Peyer's patch (tissue), 4 donors: Measurements from ENCODE around the gene EIF3D. TPM values are rescaled to one million over a fixed set of nuclear protein-coding genes. Genes with fewer than 3 reads are reported as not detected.

ENCODE experiments used
- DNase-seq, 3 donors: peaks; one replicate each; pipeline ENCODE4 v3.0.0-alpha.2; 2017 to 2019
- H3K27ac ChIP-seq, 4 donors: fragments of 200-600 bp; sonication (generic); one replicate each; pipeline ENCODE4 v1.5.1; 2016 to 2019
- H3K27me3 ChIP-seq, 2 donors: fragments of 200-600 bp; sonication (generic); one replicate each; pipeline ENCODE4 v1.5.1; 2019
- H3K36me3 ChIP-seq, 3 donors: fragments of 200-600 bp; sonication (generic); one replicate each; pipeline ENCODE4 v1.5.1; 2016 to 2019
- H3K4me1 ChIP-seq, 4 donors: fragments of 200-600 bp; sonication (generic); one replicate each; pipeline ENCODE4 v1.5.1; 2016 to 2019
- H3K4me3 ChIP-seq, 4 donors: fragments of 200-600 bp; sonication (generic); 1 replicate in 3 of 4; 2 replicates in 1 of 4; pipeline ENCODE4 v1.5.1; 2016 to 2019; ENCODE audit warnings: mild to moderate bottlenecking in 1 of 4
- H3K9me3 ChIP-seq, 4 donors: fragments of 200-600 bp; sonication (generic); one replicate each; pipeline ENCODE4 v1.5.1; 2016 to 2019; ENCODE audit warnings: mild to moderate bottlenecking in 1 of 4
- POLR2A ChIP-seq, 2 donors: fragments of 450-650 bp; IDR thresholded peaks; one replicate each; pipeline ENCODE4 v1.5.1; 2017; ENCODE audit warnings: antibody characterized with exemption in 2 of 2, mild to moderate bottlenecking in 2 of 2, moderate library complexity in 2 of 2
- total RNA-seq, 4 donors: library from RNA; depleted of rRNA; stranded (reverse); fragments of >200 nt; gene quantifications; one replicate each; pipeline ENCODE4 v1.1.0, GENCODE V29; 2016
- TF ChIP-seq, protein P1 (sequence below), 6 experiments: fragments of 450-650 bp in 4 of 6; fragments of 200-600 bp in 2 of 6; sonication (generic) in 1 of 6; IDR thresholded peaks; one replicate each; pipeline ENCODE4 v1.5.1; 2017 to 2019; ENCODE audit warnings: antibody characterized with exemption in 6 of 6, mild to moderate bottlenecking in 3 of 6, moderate library complexity in 1 of 6

Gene EIF3D
- total RNA-seq, 4 donors from 2014 or later: 135 to 197 (median 167) TPM

DNA sequence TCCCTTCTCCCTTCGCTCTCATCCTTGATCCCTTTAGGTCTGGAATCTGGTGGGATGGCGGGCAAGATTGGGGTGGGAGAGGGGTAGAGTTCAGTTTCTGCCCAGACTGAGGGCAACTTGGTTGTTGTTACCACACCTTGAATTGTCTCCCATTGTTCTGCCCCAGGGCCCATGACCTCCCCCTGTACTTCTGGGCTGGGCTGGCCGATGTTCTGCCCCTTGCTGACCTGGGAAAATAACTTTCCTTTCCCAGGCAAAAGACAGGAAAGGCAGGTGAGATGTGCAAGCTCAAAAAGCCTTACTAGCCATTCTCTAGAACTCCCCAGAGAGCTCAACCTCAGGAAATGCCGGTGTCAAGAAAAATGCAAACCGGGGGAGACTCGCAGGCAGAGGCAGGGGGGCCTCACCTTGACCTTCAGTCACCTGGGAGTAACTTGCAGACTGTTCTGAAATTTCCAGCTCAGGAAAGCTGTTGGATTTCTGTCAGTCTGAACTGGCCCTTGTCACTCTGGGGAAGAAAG lies 32.4 kb upstream of the EIF3D start:
- no peaks in the 10 kb centered on the region for H3K4me1 ChIP-seq
- H3K4me3 ChIP-seq: no peak overlapping the region
- no peaks in the 10 kb centered on the region for H3K27me3 ChIP-seq
- no peaks in the 10 kb centered on the region for H3K36me3 ChIP-seq
- no peaks in the 10 kb centered on the region for H3K9me3 ChIP-seq
- DNase-seq: no peak
- no peak overlapping the region for H3K27ac ChIP-seq
- TF ChIP-seq POLR2A (IDR thresholded peaks at IDR 0.05): no peak
- TF ChIP-seq, protein P1, sequence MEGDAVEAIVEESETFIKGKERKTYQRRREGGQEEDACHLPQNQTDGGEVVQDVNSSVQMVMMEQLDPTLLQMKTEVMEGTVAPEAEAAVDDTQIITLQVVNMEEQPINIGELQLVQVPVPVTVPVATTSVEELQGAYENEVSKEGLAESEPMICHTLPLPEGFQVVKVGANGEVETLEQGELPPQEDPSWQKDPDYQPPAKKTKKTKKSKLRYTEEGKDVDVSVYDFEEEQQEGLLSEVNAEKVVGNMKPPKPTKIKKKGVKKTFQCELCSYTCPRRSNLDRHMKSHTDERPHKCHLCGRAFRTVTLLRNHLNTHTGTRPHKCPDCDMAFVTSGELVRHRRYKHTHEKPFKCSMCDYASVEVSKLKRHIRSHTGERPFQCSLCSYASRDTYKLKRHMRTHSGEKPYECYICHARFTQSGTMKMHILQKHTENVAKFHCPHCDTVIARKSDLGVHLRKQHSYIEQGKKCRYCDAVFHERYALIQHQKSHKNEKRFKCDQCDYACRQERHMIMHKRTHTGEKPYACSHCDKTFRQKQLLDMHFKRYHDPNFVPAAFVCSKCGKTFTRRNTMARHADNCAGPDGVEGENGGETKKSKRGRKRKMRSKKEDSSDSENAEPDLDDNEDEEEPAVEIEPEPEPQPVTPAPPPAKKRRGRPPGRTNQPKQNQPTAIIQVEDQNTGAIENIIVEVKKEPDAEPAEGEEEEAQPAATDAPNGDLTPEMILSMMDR (IDR thresholded peaks at IDR 0.05): no peak

DNA sequence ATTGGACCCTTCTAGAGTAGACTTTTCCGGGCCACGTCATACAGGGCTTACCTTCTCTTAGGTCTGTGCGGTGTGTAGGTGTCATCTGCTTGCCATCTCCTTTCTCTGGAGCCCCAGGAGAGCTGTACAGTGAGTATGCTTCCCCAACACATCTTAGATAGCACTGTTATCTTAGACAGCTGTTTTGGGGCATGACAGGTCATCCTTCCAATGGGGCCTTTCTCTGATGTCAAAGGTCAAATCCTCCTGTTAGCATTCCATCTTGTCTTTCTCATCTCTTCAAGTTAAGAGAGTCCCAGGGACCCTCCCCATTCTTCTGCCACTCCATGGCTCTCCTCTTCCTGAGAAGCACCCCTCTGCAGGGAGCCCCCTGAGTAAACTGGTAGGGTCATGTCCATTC lies 31.0 kb upstream of the EIF3D start:
- no peak for DNase-seq
- Histone ChIP-seq H3K27me3 (no peaks in the 10 kb centered on the region), H3K4me1 (no peaks in the 10 kb centered on the region), H3K36me3 (no peaks in the 10 kb centered on the region), H3K9me3 (no peaks in the 10 kb centered on the region), H3K4me3 (no peak overlapping the region), H3K27ac (no peak overlapping the region)
- no peak for TF ChIP-seq POLR2A (IDR thresholded peaks at IDR 0.05)
- TF ChIP-seq, protein P1 (IDR thresholded peaks at IDR 0.05): no peak

DNA sequence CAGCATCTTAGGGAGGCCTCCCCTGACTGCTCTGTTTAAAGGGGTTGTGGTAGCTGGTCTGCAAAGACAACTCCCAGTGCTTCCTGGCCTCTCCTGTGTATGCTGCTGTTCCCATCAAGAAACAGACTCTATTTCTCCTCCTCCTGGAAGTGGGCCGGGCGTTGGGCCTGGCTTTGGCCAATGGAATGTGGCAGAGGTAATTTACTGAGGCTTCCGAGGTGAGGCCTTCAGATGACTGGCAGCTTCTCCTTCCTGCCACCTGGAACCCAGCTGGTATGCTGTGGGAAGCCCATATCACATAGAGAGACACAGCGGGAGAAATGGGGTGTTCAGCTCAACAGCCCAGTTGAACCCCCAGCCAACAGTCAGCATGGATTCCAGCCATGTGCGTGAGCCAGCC lies 25.1 kb upstream of the EIF3D start:
- Histone ChIP-seq H3K4me3 (no peak overlapping the region), H3K27me3 (no peaks in the 10 kb centered on the region), H3K9me3 (no peaks in the 10 kb centered on the region), H3K27ac (no peak overlapping the region), H3K4me1 (no peaks in the 10 kb centered on the region), H3K36me3 (no peaks in the 10 kb centered on the region)
- DNase-seq: no peak
- TF ChIP-seq, protein P1 (IDR thresholded peaks at IDR 0.05): no peak
- TF ChIP-seq POLR2A (IDR thresholded peaks at IDR 0.05): no peak

DNA sequence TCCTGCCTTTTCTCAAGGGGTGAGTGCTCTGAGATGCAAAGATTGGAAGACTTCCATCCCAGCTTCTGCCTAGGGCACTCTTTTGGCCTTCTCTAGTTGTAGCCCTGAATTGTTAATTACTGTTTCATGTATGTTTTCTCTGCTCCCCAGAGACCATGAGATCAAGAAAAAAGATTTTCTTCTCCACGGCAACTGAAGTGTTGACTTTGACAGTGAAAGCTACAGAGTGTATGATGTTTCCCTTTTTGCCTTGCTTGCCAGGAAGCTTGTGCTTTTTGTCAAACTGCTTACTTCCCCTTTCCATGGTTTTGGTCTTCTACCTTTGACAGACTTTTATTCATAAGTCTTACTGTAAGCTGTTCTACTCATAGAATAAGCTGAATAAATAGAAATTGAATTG lies 23.3 kb upstream of the EIF3D start:
- Histone ChIP-seq H3K27me3 (no peaks in the 10 kb centered on the region), H3K36me3 (no peaks in the 10 kb centered on the region), H3K4me3 (no peak overlapping the region), H3K9me3 (no peaks in the 10 kb centered on the region), H3K4me1 (no peaks in the 10 kb centered on the region), H3K27ac (no peak overlapping the region)
- DNase-seq: no peak
- no peak for TF ChIP-seq POLR2A (IDR thresholded peaks at IDR 0.05)
- TF ChIP-seq, protein P1 (IDR thresholded peaks at IDR 0.05): no peak

DNA sequence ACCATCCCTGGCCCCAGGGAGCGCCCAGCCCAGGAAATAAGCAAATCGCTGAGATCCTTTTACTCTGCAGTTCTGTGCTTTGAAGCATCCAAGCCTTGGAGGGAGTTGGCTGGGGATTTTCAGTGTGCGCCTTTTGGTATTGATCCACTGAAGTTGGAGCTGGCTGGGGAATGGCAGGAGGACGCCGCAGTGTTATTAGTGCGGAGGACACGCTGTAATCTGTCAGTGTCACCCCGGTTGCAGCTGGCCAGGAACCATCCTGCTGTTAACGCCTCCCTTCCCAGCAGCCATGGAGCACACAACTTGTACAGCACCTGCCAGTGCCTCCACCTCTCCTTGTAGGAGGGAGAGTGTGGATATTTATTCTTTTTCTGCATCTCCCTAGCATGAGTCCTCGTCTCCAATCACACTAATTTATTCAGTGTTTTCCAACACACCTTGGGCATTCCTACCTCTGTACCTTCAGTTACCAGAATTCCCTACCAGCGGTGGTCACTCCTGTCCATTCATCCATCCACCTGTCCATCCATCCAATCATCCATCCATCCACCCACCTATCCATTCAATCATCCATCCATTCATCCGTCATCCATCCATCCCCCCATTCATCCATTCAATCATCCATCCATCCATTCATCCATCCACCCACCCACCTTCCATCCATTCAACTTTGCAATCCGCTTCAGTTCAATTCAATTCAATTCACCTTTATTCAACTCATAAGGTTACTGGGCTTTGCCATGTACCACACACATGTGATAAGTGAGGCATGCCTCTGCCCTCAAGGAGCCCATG lies 21.9 kb upstream of the EIF3D start:
- Histone ChIP-seq H3K36me3 (no peaks in the 10 kb centered on the region), H3K4me1 (no peaks in the 10 kb centered on the region), H3K9me3 (no peaks in the 10 kb centered on the region), H3K27me3 (no peaks in the 10 kb centered on the region), H3K4me3 (no peak overlapping the region), H3K27ac (no peak overlapping the region)
- TF ChIP-seq, protein P1 (IDR thresholded peaks at IDR 0.05): no peak
- TF ChIP-seq POLR2A (IDR thresholded peaks at IDR 0.05): no peak
- no peak for DNase-seq
